ENCODE results near the gene SGPP1. TPM values are rescaled to one million over a fixed set of nuclear protein-coding genes. Genes with fewer than 3 reads are reported as not detected.

SGPP1 gene
- total RNA-seq, 2 experiments from 2014 or later = 21.0 to 35.4 TPM

GRCh38 chr14:63642656-63643382 lies 85.0 kb downstream of the SGPP1 start:
- no peaks in the 10 kb centered on the region for H3K9me2 ChIP-seq (ENCODE audit: insufficient read depth, low read length)
- peaks cover 30% of the 10 kb centered on the region for H3K4me1 ChIP-seq (ENCODE audit: insufficient read depth, low read length, poor library complexity, severe bottlenecking)
- no peaks in the 10 kb centered on the region for H4K20me1 ChIP-seq (ENCODE audit: insufficient read depth, low read length)
- POLR2A ChIA-PET = interaction anchor here (0.5 to 2.8 kb wide), 24 partner anchors 9 to 750 kb away, joined by 3 to 17 read pairs (median 4); partner anchors contain the start of gene PPP2R5E
- peaks cover 44% of the 10 kb centered on the region for H3K79me2 ChIP-seq (ENCODE audit: insufficient read depth, low read depth, low read length)
- CTCF ChIA-PET (ENCODE audit: unreplicated experiment) = interaction anchor here (1.0 to 1.5 kb wide), 4 partner anchors 9 to 213 kb away, joined by 3 to 4 read pairs (median 3); no protein-coding TSS in a partner anchor
- peak overlapping the region; percentile 89 for H3K27ac ChIP-seq (ENCODE audit: low read depth, low read length, poor library complexity, severe bottlenecking)
- no TSS peak for BruUV-seq (replicated peaks)
- peak overlapping the region; percentile 86 for H3K4me2 ChIP-seq (ENCODE audit: low read length)
- intact Hi-C loops (cut with micrococcal nuclease; ENCODE audit: unreplicated experiment) = no loop called here
- H3K9me3 ChIP-seq (ENCODE audit: low read length) = no peaks in the 10 kb centered on the region
- DNase-seq (ENCODE audit: low spot score) = peak; percentile 19
- peaks cover 21% of the 10 kb centered on the region for H3K36me3 ChIP-seq (ENCODE audit: insufficient read depth, low read length)
- H2AFZ ChIP-seq (ENCODE audit: low read length) = peak overlapping the region; percentile 83
- H3K4me3 ChIP-seq (ENCODE audit: low read depth, low read length, poor library complexity, severe bottlenecking) = peak overlapping the region; percentile 76
- TF ChIP-seq, protein P1, sequence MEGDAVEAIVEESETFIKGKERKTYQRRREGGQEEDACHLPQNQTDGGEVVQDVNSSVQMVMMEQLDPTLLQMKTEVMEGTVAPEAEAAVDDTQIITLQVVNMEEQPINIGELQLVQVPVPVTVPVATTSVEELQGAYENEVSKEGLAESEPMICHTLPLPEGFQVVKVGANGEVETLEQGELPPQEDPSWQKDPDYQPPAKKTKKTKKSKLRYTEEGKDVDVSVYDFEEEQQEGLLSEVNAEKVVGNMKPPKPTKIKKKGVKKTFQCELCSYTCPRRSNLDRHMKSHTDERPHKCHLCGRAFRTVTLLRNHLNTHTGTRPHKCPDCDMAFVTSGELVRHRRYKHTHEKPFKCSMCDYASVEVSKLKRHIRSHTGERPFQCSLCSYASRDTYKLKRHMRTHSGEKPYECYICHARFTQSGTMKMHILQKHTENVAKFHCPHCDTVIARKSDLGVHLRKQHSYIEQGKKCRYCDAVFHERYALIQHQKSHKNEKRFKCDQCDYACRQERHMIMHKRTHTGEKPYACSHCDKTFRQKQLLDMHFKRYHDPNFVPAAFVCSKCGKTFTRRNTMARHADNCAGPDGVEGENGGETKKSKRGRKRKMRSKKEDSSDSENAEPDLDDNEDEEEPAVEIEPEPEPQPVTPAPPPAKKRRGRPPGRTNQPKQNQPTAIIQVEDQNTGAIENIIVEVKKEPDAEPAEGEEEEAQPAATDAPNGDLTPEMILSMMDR (conservative IDR thresholded peaks at IDR 0.05; ENCODE audit: low read length) = no peak
- no peak for TF ChIP-seq EZH2phosphoT487 (IDR thresholded peaks at IDR 0.05; ENCODE audit: borderline replicate concordance, low read depth, low read length)

GRCh38 chr14:63642229-63642611 lies 85.6 kb downstream of the SGPP1 start:
- TSS peak; percentile 89 for BruUV-seq (replicated peaks)
- TF ChIP-seq EZH2phosphoT487 (IDR thresholded peaks at IDR 0.05; ENCODE audit: borderline replicate concordance, low read depth, low read length) = no peak
- TF ChIP-seq, protein P1 (conservative IDR thresholded peaks at IDR 0.05; ENCODE audit: low read length) = no peak
- ChIA-PET POLR2A (interaction anchor here (0.5 to 2.8 kb wide), 26 partner anchors 8 to 1787 kb away, joined by 3 to 17 read pairs (median 4); partner anchors contain the start of gene PPP2R5E), CTCF (ENCODE audit: unreplicated experiment) (interaction anchor here (1.0 to 1.5 kb wide), 4 partner anchors 14 to 781 kb away, joined by 3 to 4 read pairs (median 4); no protein-coding TSS in a partner anchor)
- Histone ChIP-seq H3K4me2 (ENCODE audit: low read length) (peak overlapping the region; percentile 86), H2AFZ (ENCODE audit: low read length) (peak overlapping the region; percentile 83), H3K79me2 (ENCODE audit: insufficient read depth, low read depth, low read length) (peaks cover 50% of the 10 kb centered on the region), H4K20me1 (ENCODE audit: insufficient read depth, low read length) (no peaks in the 10 kb centered on the region), H3K27ac (ENCODE audit: low read depth, low read length, poor library complexity, severe bottlenecking) (peak overlapping the region; percentile 89), H3K4me3 (ENCODE audit: low read depth, low read length, poor library complexity, severe bottlenecking) (peak overlapping the region; percentile 76), H3K9me2 (ENCODE audit: insufficient read depth, low read length) (no peaks in the 10 kb centered on the region), H3K9me3 (ENCODE audit: low read length) (peaks cover 3% of the 10 kb centered on the region; the same call in 1 of the 2 replicates), H3K36me3 (ENCODE audit: insufficient read depth, low read length) (peaks cover 27% of the 10 kb centered on the region), H3K4me1 (ENCODE audit: insufficient read depth, low read length, poor library complexity, severe bottlenecking) (peaks cover 30% of the 10 kb centered on the region)
- peak; percentile 95 for DNase-seq (ENCODE audit: low spot score)
- intact Hi-C loops (cut with micrococcal nuclease; ENCODE audit: unreplicated experiment) = no loop called here
